Upper lobe of left lung (tissue), 4 donors: ENCODE results near the gene RASA1.

Source experiments
- EP300 ChIP-seq, 4 donors: sonication (generic); formaldehyde crosslinking; IDR thresholded peaks; one replicate each; pipeline ENCODE4 v1.5.1; 2017; ENCODE audit warnings: antibody characterized with exemption in 4 of 4, control low read depth in 2 of 4
- POLR2A ChIP-seq, 4 donors: fragments of 450-650 bp; IDR thresholded peaks; one replicate each; pipeline ENCODE4 v1.5.1; 2016 to 2017; ENCODE audit warnings: antibody characterized with exemption in 4 of 4, mild to moderate bottlenecking in 2 of 4
- POLR2AphosphoS5 ChIP-seq, 2 donors: sonication (generic); formaldehyde crosslinking; IDR thresholded peaks; one replicate each; pipeline ENCODE4 v1.5.1; 2017; ENCODE audit warnings: antibody characterized with exemption in 2 of 2
- TF ChIP-seq, protein P1 (sequence below), 6 experiments: fragments of 450-650 bp in 4 of 6; fragments of 200-600 bp in 2 of 6; sonication (generic) in 2 of 6; IDR thresholded peaks; one replicate each; pipeline ENCODE4 v1.5.1; 2016 to 2019; ENCODE audit warnings: antibody characterized with exemption in 6 of 6

DNA sequence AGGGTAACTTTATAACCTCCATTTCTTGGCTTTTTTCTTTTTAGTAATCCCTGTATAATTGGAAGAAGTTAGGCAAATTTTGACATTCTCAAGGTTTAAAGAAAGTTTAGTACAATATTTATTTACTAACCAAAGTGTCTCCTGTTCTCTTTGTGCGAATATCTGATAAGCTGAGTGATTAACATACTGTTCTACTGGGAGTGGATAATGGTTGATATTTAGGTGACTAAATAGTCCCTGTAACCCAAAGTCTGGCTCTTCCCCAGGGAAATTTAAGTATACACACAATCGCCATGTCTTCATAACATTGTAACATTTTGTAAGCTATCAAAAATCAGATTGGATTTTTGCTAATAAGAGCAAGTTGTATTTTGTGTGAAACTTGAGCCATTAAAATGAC is 105.0 kb downstream of the RASA1 start:
- no peak for TF ChIP-seq EP300 (IDR thresholded peaks at IDR 0.05)
- TF ChIP-seq, protein P1, sequence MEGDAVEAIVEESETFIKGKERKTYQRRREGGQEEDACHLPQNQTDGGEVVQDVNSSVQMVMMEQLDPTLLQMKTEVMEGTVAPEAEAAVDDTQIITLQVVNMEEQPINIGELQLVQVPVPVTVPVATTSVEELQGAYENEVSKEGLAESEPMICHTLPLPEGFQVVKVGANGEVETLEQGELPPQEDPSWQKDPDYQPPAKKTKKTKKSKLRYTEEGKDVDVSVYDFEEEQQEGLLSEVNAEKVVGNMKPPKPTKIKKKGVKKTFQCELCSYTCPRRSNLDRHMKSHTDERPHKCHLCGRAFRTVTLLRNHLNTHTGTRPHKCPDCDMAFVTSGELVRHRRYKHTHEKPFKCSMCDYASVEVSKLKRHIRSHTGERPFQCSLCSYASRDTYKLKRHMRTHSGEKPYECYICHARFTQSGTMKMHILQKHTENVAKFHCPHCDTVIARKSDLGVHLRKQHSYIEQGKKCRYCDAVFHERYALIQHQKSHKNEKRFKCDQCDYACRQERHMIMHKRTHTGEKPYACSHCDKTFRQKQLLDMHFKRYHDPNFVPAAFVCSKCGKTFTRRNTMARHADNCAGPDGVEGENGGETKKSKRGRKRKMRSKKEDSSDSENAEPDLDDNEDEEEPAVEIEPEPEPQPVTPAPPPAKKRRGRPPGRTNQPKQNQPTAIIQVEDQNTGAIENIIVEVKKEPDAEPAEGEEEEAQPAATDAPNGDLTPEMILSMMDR (IDR thresholded peaks at IDR 0.05) = no peak
- TF ChIP-seq POLR2AphosphoS5 (IDR thresholded peaks at IDR 0.05) = no peak
- TF ChIP-seq POLR2A (IDR thresholded peaks at IDR 0.05) = no peak
